ENCODE results near the gene KRT12.

KRT12 gene

GRCh38 chr17:40821536-40821935 is 45.5 kb downstream of the KRT12 start:
- ChIA-PET POLR2A (interaction anchor here (1.2 kb wide), 1 partner anchor 867 kb away, joined by 3 read pairs; the partner anchor contains the start of gene EIF1), CTCF (interaction anchor here (0.8 to 1.2 kb wide), 2 partner anchors 206 to 728 kb away, joined by 3 to 4 read pairs; no protein-coding TSS in a partner anchor)
- TF ChIP-seq HDGF (IDR thresholded peaks at IDR 0.05; ENCODE audit: borderline replicate concordance) (no peak), PKNOX1 (IDR thresholded peaks at IDR 0.05) (no peak), NFRKB (IDR thresholded peaks at IDR 0.05) (no peak), LEF1 (IDR thresholded peaks at IDR 0.05; ENCODE audit: borderline replicate concordance) (no peak), BHLHE40 (IDR thresholded peaks at IDR 0.05; ENCODE audit: borderline replicate concordance) (no peak), SP1 (IDR thresholded peaks at IDR 0.05) (no peak)
- no peak for DNase-seq (ENCODE audit: extremely low spot score)

GRCh38 chr17:40820228-40820838 is 46.7 kb downstream of the KRT12 start:
- ChIA-PET CTCF (no interaction called here), POLR2A (interaction anchor here (0.6 to 2.0 kb wide), 3 partner anchors 7 to 173 kb away, joined by 3 to 19 read pairs (median 3); partner anchors contain the start of gene SMARCE1)
- DNase-seq (ENCODE audit: extremely low spot score), result no peak
- TF ChIP-seq FOXA1 (IDR thresholded peaks at IDR 0.05) (no peak), BHLHE40 (IDR thresholded peaks at IDR 0.05; ENCODE audit: borderline replicate concordance) (no peak), ZNF384 (IDR thresholded peaks at IDR 0.05) (no peak), SUZ12 (IDR thresholded peaks at IDR 0.05) (no peak), FOXK2 (IDR thresholded peaks at IDR 0.05) (no peak)

- DNase-seq (ENCODE audit: extremely low spot score), result peak; percentile 6
- POLR2A ChIA-PET, result interaction anchor here (0.6 to 2.0 kb wide), 7 partner anchors 8 to 869 kb away, joined by 3 to 19 read pairs (median 3); partner anchors contain the start of genes EIF1 and SMARCE1
- CTCF ChIA-PET, result interaction anchor here (0.8 to 1.0 kb wide), 2 partner anchors 32 to 729 kb away, joined by 3 read pairs; no protein-coding TSS in a partner anchor
- TF ChIP-seq HDGF (IDR thresholded peaks at IDR 0.05; ENCODE audit: borderline replicate concordance) (no peak), TARDBP (IDR thresholded peaks at IDR 0.05) (no peak), CTBP1 (IDR thresholded peaks at IDR 0.05; ENCODE audit: borderline replicate concordance) (no peak), FOXA1 (IDR thresholded peaks at IDR 0.05) (no peak), FOXM1 (IDR thresholded peaks at IDR 0.05; ENCODE audit: borderline replicate concordance) (no peak), PKNOX1 (IDR thresholded peaks at IDR 0.05) (no peak), BHLHE40 (IDR thresholded peaks at IDR 0.05; ENCODE audit: borderline replicate concordance) (no peak), NFRKB (IDR thresholded peaks at IDR 0.05) (no peak), SUZ12 (IDR thresholded peaks at IDR 0.05) (no peak), SP1 (IDR thresholded peaks at IDR 0.05) (no peak), LEF1 (IDR thresholded peaks at IDR 0.05; ENCODE audit: borderline replicate concordance) (no peak), ELF4 (IDR thresholded peaks at IDR 0.05) (no peak), L3MBTL2 (conservative IDR thresholded peaks at IDR 0.05) (no peak), FOXK2 (IDR thresholded peaks at IDR 0.05) (no peak), ZNF384 (IDR thresholded peaks at IDR 0.05) (no peak), ARNT (IDR thresholded peaks at IDR 0.05) (no peak)
Observed at GRCh38 chr17:40819528-40820125, 47.4 kb downstream of the KRT12 start.

GRCh38 chr17:40818733-40819527 is 48.1 kb downstream of the KRT12 start:
- TF ChIP-seq L3MBTL2 (conservative IDR thresholded peaks at IDR 0.05), result no peak
- TF ChIP-seq FOXM1 (IDR thresholded peaks at IDR 0.05; ENCODE audit: borderline replicate concordance), result no peak
- no peak for TF ChIP-seq BHLHE40 (IDR thresholded peaks at IDR 0.05; ENCODE audit: borderline replicate concordance)
- TF ChIP-seq LEF1 (IDR thresholded peaks at IDR 0.05; ENCODE audit: borderline replicate concordance), result no peak
- TF ChIP-seq TARDBP (IDR thresholded peaks at IDR 0.05), result no peak
- TF ChIP-seq SP1 (IDR thresholded peaks at IDR 0.05), result no peak
- TF ChIP-seq NFRKB (IDR thresholded peaks at IDR 0.05), result no peak
- TF ChIP-seq CTBP1 (IDR thresholded peaks at IDR 0.05; ENCODE audit: borderline replicate concordance), result no peak
- TF ChIP-seq FOXA1 (IDR thresholded peaks at IDR 0.05), result no peak
- TF ChIP-seq FOXK2 (IDR thresholded peaks at IDR 0.05), result no peak
- no peak for TF ChIP-seq HDGF (IDR thresholded peaks at IDR 0.05; ENCODE audit: borderline replicate concordance)
- TF ChIP-seq SUZ12 (IDR thresholded peaks at IDR 0.05), result no peak
- no peak for TF ChIP-seq ELF4 (IDR thresholded peaks at IDR 0.05)
- no peak for TF ChIP-seq ZNF384 (IDR thresholded peaks at IDR 0.05)
- no peak for TF ChIP-seq ARNT (IDR thresholded peaks at IDR 0.05)
- TF ChIP-seq PKNOX1 (IDR thresholded peaks at IDR 0.05), result no peak
- ChIA-PET POLR2A (interaction anchor here (0.6 to 2.0 kb wide), 24 partner anchors 9 to 870 kb away, joined by 3 to 19 read pairs (median 3); partner anchors contain the start of genes EIF1, KRT28 and SMARCE1), CTCF (interaction anchor here (0.8 to 1.0 kb wide), 4 partner anchors 12 to 844 kb away, joined by 3 to 5 read pairs (median 4); no protein-coding TSS in a partner anchor)
- DNase-seq (ENCODE audit: extremely low spot score), result peak; percentile 62

GRCh38 chr17:40818343-40818732 is 48.7 kb downstream of the KRT12 start:
- ChIA-PET POLR2A (interaction anchor here (0.6 to 2.0 kb wide), 22 partner anchors 9 to 871 kb away, joined by 3 to 19 read pairs (median 3); partner anchors contain the start of genes EIF1 and KRT28), CTCF (interaction anchor here (0.8 to 1.0 kb wide), 3 partner anchors 11 to 845 kb away, joined by 3 to 5 read pairs (median 5); no protein-coding TSS in a partner anchor)
- no peak for DNase-seq (ENCODE audit: extremely low spot score)
- TF ChIP-seq CTBP1 (IDR thresholded peaks at IDR 0.05; ENCODE audit: borderline replicate concordance), result no peak
- no peak for TF ChIP-seq NFRKB (IDR thresholded peaks at IDR 0.05)
- no peak for TF ChIP-seq HDGF (IDR thresholded peaks at IDR 0.05; ENCODE audit: borderline replicate concordance)
- TF ChIP-seq FOXA1 (IDR thresholded peaks at IDR 0.05), result no peak
- no peak for TF ChIP-seq PKNOX1 (IDR thresholded peaks at IDR 0.05)
- TF ChIP-seq FOXK2 (IDR thresholded peaks at IDR 0.05), result no peak
- TF ChIP-seq FOXM1 (IDR thresholded peaks at IDR 0.05; ENCODE audit: borderline replicate concordance), result no peak
- TF ChIP-seq ELF4 (IDR thresholded peaks at IDR 0.05), result no peak
- TF ChIP-seq SP1 (IDR thresholded peaks at IDR 0.05), result no peak
- TF ChIP-seq TARDBP (IDR thresholded peaks at IDR 0.05), result no peak

Data from HEK293T (cell line).